SK-N-SH treated with all-trans-retinoic acid at 6 μM for 48 hours (cell line): Measurements from ENCODE around the gene LENG1.

Experiments used
- ATAC-seq: fragments of 200-7000 bp; cut with Tn5 transposase; 3 replicates; pipeline ENCODE4 v1.9.1; 2020; ENCODE audit warnings: mild to moderate bottlenecking, moderate library complexity
- BACH2 ChIP-seq: fragments of 250-450 bp; sonication (Bioruptor Pico); IDR thresholded peaks from 2 replicates; pipeline ENCODE4 v1.9.0; 2021; ENCODE audit warnings: mild to moderate bottlenecking, borderline replicate concordance
- ISL1 ChIP-seq: fragments of 250-450 bp; sonication (Bioruptor Pico); IDR thresholded peaks from 2 replicates; pipeline ENCODE4 v2.1.2; 2022; ENCODE audit warnings: mild to moderate bottlenecking, moderate library complexity
- OSR1 ChIP-seq: fragments of 250-450 bp; sonication (Bioruptor Pico); IDR thresholded peaks from 2 replicates; pipeline ENCODE4 v1.8.0; 2022; ENCODE audit warnings: moderate library complexity, mild to moderate bottlenecking, inconsistent platforms
- RARB ChIP-seq: fragments of 250-450 bp; sonication (Bioruptor Pico); IDR thresholded peaks from 2 replicates; pipeline ENCODE4 v1.8.0; 2021; ENCODE audit warnings: mild to moderate bottlenecking, moderate library complexity
- SNAI2 ChIP-seq: fragments of 250-450 bp; sonication (Bioruptor Pico); IDR thresholded peaks from 2 replicates; pipeline ENCODE4 v1.5.0; 2020; ENCODE audit warnings: mild to moderate bottlenecking, moderate library complexity
- TOX ChIP-seq: fragments of 250-450 bp; sonication (Bioruptor Pico); IDR thresholded peaks from 2 replicates; pipeline ENCODE4 v1.8.0; 2021; ENCODE audit warnings: mild to moderate bottlenecking, moderate library complexity, borderline replicate concordance
- ZC3H10 ChIP-seq: fragments of 250-450 bp; sonication (Bioruptor Pico); IDR thresholded peaks from 2 replicates; pipeline ENCODE4 v1.5.1; 2021; ENCODE audit warnings: mild to moderate bottlenecking, moderate library complexity
- ZFP30 ChIP-seq: fragments of 450-650 bp; formaldehyde crosslinking; IDR thresholded peaks from 2 replicates; pipeline ENCODE4 v1.5.0; 2022; ENCODE audit warnings: mild to moderate bottlenecking, moderate library complexity
- ZNF565 ChIP-seq: fragments of 450-650 bp; formaldehyde crosslinking; conservative IDR thresholded peaks from 2 replicates; pipeline ENCODE4 v1.5.0; 2020; ENCODE audit warnings: low read depth, mild to moderate bottlenecking, moderate library complexity
- ZNF70 ChIP-seq: fragments of 450-650 bp; formaldehyde crosslinking; IDR thresholded peaks from 2 replicates; pipeline ENCODE4 v1.5.0; 2020; ENCODE audit warnings: mild to moderate bottlenecking, moderate library complexity
- TF ChIP-seq, protein P1 (sequence below): fragments of 250-450 bp; sonication (Bioruptor Pico); IDR thresholded peaks from 2 replicates; pipeline ENCODE4 v1.8.0; 2021; ENCODE audit warnings: low read depth, mild to moderate bottlenecking, moderate library complexity, borderline replicate concordance
- TF ChIP-seq, protein P2 (sequence below): fragments of 250-450 bp; sonication (Bioruptor Pico); IDR thresholded peaks from 2 replicates; pipeline ENCODE4 v1.8.0; 2020; ENCODE audit warnings: mild to moderate bottlenecking, moderate library complexity, borderline replicate concordance
- TF ChIP-seq, protein P3 (sequence below): fragments of 250-450 bp; sonication (Bioruptor Pico); IDR thresholded peaks from 2 replicates; pipeline ENCODE4 v1.5.0; 2020; ENCODE audit warnings: mild to moderate bottlenecking, moderate library complexity

Gene LENG1

DNA sequence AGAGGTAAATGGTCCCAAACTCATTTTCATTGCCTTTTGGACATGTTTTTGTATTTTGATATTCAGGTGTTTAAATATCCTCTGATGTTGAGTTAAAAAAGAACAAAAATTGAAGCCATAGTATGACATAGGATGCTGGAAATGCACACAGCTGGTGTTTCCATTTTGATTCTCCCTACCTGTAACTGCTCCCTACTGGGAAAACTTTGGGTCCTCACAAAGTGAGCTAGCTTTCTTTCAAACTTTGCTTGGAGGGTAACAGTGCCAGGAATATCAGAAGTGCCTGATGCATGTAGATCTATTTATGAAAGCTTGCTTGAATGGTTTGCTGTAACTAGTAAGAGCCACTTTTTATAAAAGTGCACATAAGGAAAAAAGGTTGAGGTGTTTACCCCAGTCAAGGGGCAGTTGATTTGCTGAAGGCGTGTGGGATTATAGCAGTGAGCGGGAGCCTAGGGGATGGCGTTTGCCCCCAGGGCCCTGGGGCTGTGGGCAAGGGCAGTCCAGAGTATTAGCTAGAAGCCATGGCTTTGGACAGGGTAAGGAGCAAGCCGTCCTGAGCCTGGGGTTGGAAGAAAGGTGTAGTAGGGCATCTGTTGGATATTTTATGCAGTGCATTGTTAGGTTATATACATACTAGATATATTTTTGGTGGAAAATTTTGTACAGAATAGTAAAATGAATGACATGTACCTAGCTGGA is 45.4 kb upstream of the LENG1 start (continued):
- TF ChIP-seq TOX (no peak), ISL1 (CRISPR knock-in tag) (no peak), RARB (CRISPR knock-in tag) (no peak), ZNF565 (no peak), ZC3H10 (CRISPR knock-in tag) (no peak), OSR1 (CRISPR knock-in tag) (no peak)
- TF ChIP-seq, protein P1, sequence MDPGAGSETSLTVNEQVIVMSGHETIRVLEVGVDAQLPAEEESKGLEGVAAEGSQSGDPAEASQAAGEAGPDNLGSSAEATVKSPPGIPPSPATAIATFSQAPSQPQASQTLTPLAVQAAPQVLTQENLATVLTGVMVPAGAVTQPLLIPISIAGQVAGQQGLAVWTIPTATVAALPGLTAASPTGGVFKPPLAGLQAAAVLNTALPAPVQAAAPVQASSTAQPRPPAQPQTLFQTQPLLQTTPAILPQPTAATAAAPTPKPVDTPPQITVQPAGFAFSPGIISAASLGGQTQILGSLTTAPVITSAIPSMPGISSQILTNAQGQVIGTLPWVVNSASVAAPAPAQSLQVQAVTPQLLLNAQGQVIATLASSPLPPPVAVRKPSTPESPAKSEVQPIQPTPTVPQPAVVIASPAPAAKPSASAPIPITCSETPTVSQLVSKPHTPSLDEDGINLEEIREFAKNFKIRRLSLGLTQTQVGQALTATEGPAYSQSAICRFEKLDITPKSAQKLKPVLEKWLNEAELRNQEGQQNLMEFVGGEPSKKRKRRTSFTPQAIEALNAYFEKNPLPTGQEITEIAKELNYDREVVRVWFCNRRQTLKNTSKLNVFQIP (CRISPR knock-in tag): no peak
- TF ChIP-seq, protein P2, sequence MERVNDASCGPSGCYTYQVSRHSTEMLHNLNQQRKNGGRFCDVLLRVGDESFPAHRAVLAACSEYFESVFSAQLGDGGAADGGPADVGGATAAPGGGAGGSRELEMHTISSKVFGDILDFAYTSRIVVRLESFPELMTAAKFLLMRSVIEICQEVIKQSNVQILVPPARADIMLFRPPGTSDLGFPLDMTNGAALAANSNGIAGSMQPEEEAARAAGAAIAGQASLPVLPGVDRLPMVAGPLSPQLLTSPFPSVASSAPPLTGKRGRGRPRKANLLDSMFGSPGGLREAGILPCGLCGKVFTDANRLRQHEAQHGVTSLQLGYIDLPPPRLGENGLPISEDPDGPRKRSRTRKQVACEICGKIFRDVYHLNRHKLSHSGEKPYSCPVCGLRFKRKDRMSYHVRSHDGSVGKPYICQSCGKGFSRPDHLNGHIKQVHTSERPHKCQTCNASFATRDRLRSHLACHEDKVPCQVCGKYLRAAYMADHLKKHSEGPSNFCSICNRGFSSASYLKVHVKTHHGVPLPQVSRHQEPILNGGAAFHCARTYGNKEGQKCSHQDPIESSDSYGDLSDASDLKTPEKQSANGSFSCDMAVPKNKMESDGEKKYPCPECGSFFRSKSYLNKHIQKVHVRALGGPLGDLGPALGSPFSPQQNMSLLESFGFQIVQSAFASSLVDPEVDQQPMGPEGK (CRISPR knock-in tag): no peak

DNA sequence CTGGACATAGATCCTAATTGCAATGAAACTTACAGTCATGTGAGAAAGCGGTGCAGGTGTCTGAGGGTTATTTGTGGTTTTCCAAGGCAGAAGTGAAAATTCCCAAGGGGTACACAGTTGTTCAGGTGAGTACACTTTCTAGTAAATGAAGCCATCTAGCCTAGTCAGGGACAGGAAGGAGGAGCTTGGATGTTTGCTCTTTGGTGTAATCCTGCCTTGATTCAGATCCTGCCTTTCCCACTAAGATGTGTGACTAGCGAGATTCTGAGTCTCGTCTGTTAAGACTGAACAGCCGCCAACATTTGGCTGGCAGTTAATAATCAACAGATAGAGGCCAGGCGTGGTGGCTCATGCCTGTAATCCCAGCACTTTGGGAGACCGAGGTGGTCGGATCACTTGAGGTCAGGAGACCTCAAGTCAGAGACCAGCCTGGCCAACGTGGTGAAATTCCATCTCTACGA is 43.7 kb upstream of the LENG1 start:
- no peak for ATAC-seq
- no peak for TF ChIP-seq ZNF70
- TF ChIP-seq BACH2 (CRISPR knock-in tag): no peak
- TF ChIP-seq, protein P1 (CRISPR knock-in tag): no peak
- TF ChIP-seq SNAI2 (CRISPR knock-in tag): no peak
- TF ChIP-seq, protein P3, sequence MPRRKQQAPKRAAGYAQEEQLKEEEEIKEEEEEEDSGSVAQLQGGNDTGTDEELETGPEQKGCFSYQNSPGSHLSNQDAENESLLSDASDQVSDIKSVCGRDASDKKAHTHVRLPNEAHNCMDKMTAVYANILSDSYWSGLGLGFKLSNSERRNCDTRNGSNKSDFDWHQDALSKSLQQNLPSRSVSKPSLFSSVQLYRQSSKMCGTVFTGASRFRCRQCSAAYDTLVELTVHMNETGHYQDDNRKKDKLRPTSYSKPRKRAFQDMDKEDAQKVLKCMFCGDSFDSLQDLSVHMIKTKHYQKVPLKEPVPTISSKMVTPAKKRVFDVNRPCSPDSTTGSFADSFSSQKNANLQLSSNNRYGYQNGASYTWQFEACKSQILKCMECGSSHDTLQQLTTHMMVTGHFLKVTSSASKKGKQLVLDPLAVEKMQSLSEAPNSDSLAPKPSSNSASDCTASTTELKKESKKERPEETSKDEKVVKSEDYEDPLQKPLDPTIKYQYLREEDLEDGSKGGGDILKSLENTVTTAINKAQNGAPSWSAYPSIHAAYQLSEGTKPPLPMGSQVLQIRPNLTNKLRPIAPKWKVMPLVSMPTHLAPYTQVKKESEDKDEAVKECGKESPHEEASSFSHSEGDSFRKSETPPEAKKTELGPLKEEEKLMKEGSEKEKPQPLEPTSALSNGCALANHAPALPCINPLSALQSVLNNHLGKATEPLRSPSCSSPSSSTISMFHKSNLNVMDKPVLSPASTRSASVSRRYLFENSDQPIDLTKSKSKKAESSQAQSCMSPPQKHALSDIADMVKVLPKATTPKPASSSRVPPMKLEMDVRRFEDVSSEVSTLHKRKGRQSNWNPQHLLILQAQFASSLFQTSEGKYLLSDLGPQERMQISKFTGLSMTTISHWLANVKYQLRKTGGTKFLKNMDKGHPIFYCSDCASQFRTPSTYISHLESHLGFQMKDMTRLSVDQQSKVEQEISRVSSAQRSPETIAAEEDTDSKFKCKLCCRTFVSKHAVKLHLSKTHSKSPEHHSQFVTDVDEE (CRISPR knock-in tag): no peak

DNA sequence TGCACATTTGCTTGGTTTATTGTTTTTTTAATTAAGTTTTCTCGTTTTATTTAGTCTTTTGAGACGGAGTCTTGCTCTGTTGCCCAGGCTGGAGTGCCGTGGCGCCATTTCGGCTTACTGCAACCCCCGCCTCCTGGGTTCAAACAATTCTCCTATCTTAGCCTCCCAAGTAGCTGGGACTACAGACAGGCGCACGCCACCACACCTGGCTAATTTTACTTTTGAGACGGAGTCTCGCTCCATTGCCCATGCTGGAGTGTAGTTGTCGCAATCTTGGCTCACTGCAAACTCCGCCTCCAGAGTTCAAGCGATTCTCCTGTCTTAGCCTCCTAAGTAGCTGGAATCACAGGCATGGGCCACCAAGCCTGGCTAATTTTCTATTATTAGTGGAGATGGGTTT is 42.5 kb upstream of the LENG1 start:
- no peak for ATAC-seq
- TF ChIP-seq OSR1 (CRISPR knock-in tag): no peak
- TF ChIP-seq, protein P2 (CRISPR knock-in tag): no peak
- TF ChIP-seq ZFP30 (CRISPR knock-in tag): no peak
- TF ChIP-seq, all 23 proteins: peak for 0

DNA sequence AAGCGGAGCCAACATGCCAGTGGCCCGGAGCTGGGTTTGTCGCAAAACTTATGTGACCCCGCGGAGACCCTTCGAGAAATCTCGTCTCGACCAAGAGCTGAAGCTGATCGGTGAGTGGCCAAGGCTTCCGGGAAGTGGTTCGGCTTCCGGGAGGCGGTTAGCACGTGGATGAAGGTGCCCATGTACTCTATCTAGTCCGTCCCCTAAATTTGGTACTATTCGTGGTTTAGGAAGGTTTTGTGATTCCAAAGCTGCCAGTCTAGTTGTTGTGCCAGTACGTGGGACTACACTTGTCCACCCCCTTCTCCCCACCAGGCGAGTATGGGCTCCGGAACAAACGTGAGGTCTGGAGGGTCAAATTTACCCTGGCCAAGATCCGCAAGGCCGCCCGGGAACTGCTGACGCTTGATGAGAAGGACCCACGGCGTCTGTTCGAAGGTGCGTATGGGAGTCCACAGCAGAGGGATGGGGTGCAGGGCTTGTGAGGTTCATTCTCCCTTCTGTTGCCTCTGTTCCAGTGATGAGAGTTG is 41.7 kb upstream of the LENG1 start:
- TF ChIP-seq, protein P1 (CRISPR knock-in tag): no peak
- TF ChIP-seq ZNF70: no peak
- TF ChIP-seq, all 23 proteins: peak for 0
- no peak for ATAC-seq
